GM19099 (cell line): Measurements from ENCODE around the gene PTPRCAP.

ENCODE experiments used
- POLR2A ChIP-seq: IDR thresholded peaks from 3 replicates; pipeline ENCODE4 v1.6.1; 2011; ENCODE audit warnings: low read depth; ENCODE audit not compliant: insufficient read length; ENCODE audit errors: extremely low read depth

The PTPRCAP gene

GRCh38 chr11:67436459-67437081 is 912 bp downstream of the PTPRCAP start:
- peak; percentile 69 for TF ChIP-seq POLR2A

- TF ChIP-seq POLR2A, result peak; percentile 68
Measured at GRCh38 chr11:67435727-67436458, 1.6 kb downstream of the PTPRCAP start.

- no peak for TF ChIP-seq POLR2A
Measured at GRCh38 chr11:67435031-67435726, 2.3 kb downstream of the PTPRCAP start.

- TF ChIP-seq POLR2A, result peak; percentile 67
Measured at GRCh38 chr11:67434395-67434881, 3.0 kb downstream of the PTPRCAP start.

GRCh38 chr11:67433536-67434394 is 3.7 kb downstream of the PTPRCAP start:
- TF ChIP-seq POLR2A, result peak; percentile 22

GRCh38 chr11:67432655-67433349 is 4.7 kb downstream of the PTPRCAP start:
- TF ChIP-seq POLR2A, result no peak

- no peak for TF ChIP-seq POLR2A
Measured at GRCh38 chr11:67431346-67432249, 5.9 kb downstream of the PTPRCAP start.

GRCh38 chr11:67429722-67430121 is 7.8 kb downstream of the PTPRCAP start:
- TF ChIP-seq POLR2A, result no peak

GRCh38 chr11:67429038-67429668 is 8.3 kb downstream of the PTPRCAP start:
- TF ChIP-seq POLR2A, result no peak

- TF ChIP-seq POLR2A, result peak; percentile 81
Measured at GRCh38 chr11:67428052-67429001, 9.2 kb downstream of the PTPRCAP start, which contains the start of gene RPS6KB2. RPS6KB2 (plus strand) TSS chr11:67428494; CDS start chr11:67428546, 52 bp downstream.

- TF ChIP-seq POLR2A, result no peak
Measured at GRCh38 chr11:67423891-67424613, 13.4 kb downstream of the PTPRCAP start.
